ENCODE measurements around the gene UTP3.

- TF ChIP-seq, protein P1, sequence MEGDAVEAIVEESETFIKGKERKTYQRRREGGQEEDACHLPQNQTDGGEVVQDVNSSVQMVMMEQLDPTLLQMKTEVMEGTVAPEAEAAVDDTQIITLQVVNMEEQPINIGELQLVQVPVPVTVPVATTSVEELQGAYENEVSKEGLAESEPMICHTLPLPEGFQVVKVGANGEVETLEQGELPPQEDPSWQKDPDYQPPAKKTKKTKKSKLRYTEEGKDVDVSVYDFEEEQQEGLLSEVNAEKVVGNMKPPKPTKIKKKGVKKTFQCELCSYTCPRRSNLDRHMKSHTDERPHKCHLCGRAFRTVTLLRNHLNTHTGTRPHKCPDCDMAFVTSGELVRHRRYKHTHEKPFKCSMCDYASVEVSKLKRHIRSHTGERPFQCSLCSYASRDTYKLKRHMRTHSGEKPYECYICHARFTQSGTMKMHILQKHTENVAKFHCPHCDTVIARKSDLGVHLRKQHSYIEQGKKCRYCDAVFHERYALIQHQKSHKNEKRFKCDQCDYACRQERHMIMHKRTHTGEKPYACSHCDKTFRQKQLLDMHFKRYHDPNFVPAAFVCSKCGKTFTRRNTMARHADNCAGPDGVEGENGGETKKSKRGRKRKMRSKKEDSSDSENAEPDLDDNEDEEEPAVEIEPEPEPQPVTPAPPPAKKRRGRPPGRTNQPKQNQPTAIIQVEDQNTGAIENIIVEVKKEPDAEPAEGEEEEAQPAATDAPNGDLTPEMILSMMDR (IDR thresholded peaks at IDR 0.05), result no peak
- TF ChIP-seq POLR2A (IDR thresholded peaks at IDR 0.05), result no peak
Observed at GRCh38 chr4:70728091-70728490, 39.8 kb downstream of the UTP3 start.

All from adrenal gland (tissue), 5 donors.